GM12892 (cell line): ENCODE results near the gene SMIM1.

Experiments
- POLR2A ChIP-seq: IDR thresholded peaks from 2 replicates; pipeline ENCODE4 v1.6.1; 2011; ENCODE audit warnings: low read depth, low read length, control low read depth
- TAF1 ChIP-seq: IDR thresholded peaks from 2 replicates; pipeline ENCODE4 v1.6.1; 2011; ENCODE audit warnings: low read depth, mild to moderate bottlenecking, control low read depth, low read length, borderline replicate concordance

GRCh38 chr1:3775490-3776230, 3.1 kb downstream of the SMIM1 start:
- TF ChIP-seq POLR2A (no peak), TAF1 (no peak)
